HepG2 (cell line): Measurements from ENCODE around the gene CCDC196. TPM values are rescaled to one million over a fixed set of nuclear protein-coding genes. Genes with fewer than 3 reads are reported as not detected.

Experiments
- ATAC-seq: fragments of 200-7000 bp; cut with Tn5 transposase; 3 replicates; pipeline ENCODE4 v1.9.1; 2020; ENCODE audit warnings: mild to moderate bottlenecking, moderate library complexity
- BruUV-seq: library from RNA; stranded (reverse); fragments of 400-500 nt; replicated peaks from 2 replicates; lab custom pipeline; 2021; lab: Mats Ljungman, UMichigan
- CTCF ChIA-PET: fragments of 300-600 bp; formaldehyde crosslinking; extraction: SDS; loops from one replicate; lab custom pipeline; 2021; ENCODE audit warnings: low total read pairs, inconsistent platforms, low intra/inter-chr PET ratio; lab: Yijun Ruan, JAX
- POLR2A ChIA-PET: fragments of 350-600 bp; sonication (Branson Sonifier 250); formaldehyde crosslinking; loops from one replicate; lab custom pipeline; 2020; ENCODE audit warnings: antibody characterized with exemption, inconsistent platforms; lab: Yijun Ruan, JAX
- DNase-seq: peaks from one replicate; pipeline ENCODE4 v3.0.0-alpha.2; 2015; ENCODE audit warnings: low spot score
- FAIRE-seq: peaks from 3 replicates; lab custom pipeline; 2011; peaks lifted over from hg19 to GRCh38; lab: Jason Lieb, UNC
- H2AFZ ChIP-seq: one replicate; pipeline ENCODE4 v1.6.1; 2011; ENCODE audit warnings: low read length, inconsistent platforms
- H3K27ac ChIP-seq: fragments of 300-600 bp; 3 replicates; pipeline ENCODE4 v1.8.0; 2011; ENCODE audit warnings: mixed run types, mild to moderate bottlenecking, mixed read lengths, low read length, inconsistent platforms; ENCODE audit not compliant: insufficient read depth; ENCODE audit errors: extremely low read length
- H3K27me3 ChIP-seq, 2 experiments: fragments of 200-600 bp in 1 of 2; 2 replicates in 1 of 2; 3 replicates in 1 of 2; pipeline versions ENCODE4 v1.6.0 to v1.8.0; 2011; ENCODE audit warnings: low read length in 2 of 2, mild to moderate bottlenecking in 2 of 2, moderate library complexity in 2 of 2, inconsistent platforms in 1 of 2; ENCODE audit not compliant: insufficient read depth in 2 of 2, control insufficient read depth in 1 of 2
- H3K36me3 ChIP-seq, 2 experiments: fragments of 200-600 bp in 1 of 2; replicated peaks in 1 of 2; 2 replicates in 1 of 2; 3 replicates in 1 of 2; pipeline versions ENCODE4 v1.5.1 to v1.8.0; 2011; ENCODE audit warnings: low read length in 2 of 2, inconsistent platforms in 1 of 2; ENCODE audit not compliant: insufficient read depth in 2 of 2, control insufficient read depth in 1 of 2
- H3K4me1 ChIP-seq: 2 replicates; pipeline ENCODE4 v1.5.1; 2012; ENCODE audit warnings: low read length, inconsistent platforms; ENCODE audit not compliant: insufficient read depth
- H3K4me2 ChIP-seq: 2 replicates; pipeline ENCODE4 v1.6.0; 2011; ENCODE audit warnings: low read depth, low read length, inconsistent platforms
- H3K4me3 ChIP-seq, 3 experiments: fragments of 200-600 bp in 1 of 3; sonication (generic), shearing (Covaris generic) in 1 of 3; replicated peaks in 1 of 3; 2 replicates each; pipeline ENCODE4 v1.5.1; 2011 to 2016; ENCODE audit warnings: low read length in 3 of 3, inconsistent platforms in 2 of 3, low read depth in 2 of 3, mild to moderate bottlenecking in 2 of 3, control low read depth in 1 of 3, mixed read lengths in 1 of 3; ENCODE audit not compliant: insufficient read depth in 1 of 3
- H3K79me2 ChIP-seq: one replicate; pipeline ENCODE4 v1.6.1; 2011; ENCODE audit warnings: low read length, inconsistent platforms; ENCODE audit not compliant: insufficient read depth
- H3K9ac ChIP-seq: 2 replicates; pipeline ENCODE4 v1.6.0; 2011; ENCODE audit warnings: mild to moderate bottlenecking, low read depth, low read length, inconsistent platforms; ENCODE audit not compliant: insufficient read depth
- H3K9me3 ChIP-seq: 2 replicates; pipeline ENCODE4 v1.5.1; 2012; ENCODE audit warnings: mild to moderate bottlenecking, low read length
- H4K20me1 ChIP-seq: 2 replicates; pipeline ENCODE4 v1.6.0; 2011; ENCODE audit warnings: inconsistent platforms, mild to moderate bottlenecking, low read length, moderate library complexity; ENCODE audit not compliant: insufficient read depth
- CBX5 ChIP-seq: sonication (generic); formaldehyde crosslinking; IDR thresholded peaks from 2 replicates; pipeline ENCODE4 v1.4.0; 2020; ENCODE audit warnings: missing genetic modification reagents, borderline replicate concordance
- CCAR2 ChIP-seq: fragments of 200-400 bp; formaldehyde crosslinking; optimal IDR thresholded peaks from 2 replicates; pipeline ENCODE3; 2018; ENCODE audit warnings: low read depth, mild to moderate bottlenecking, low read length, moderate library complexity
- HBP1 ChIP-seq: IDR thresholded peaks from 2 replicates; pipeline ENCODE4 v1.6.1; 2016; ENCODE audit warnings: low read depth, control low read depth
- HNRNPLL ChIP-seq: fragments of 200-400 bp; formaldehyde crosslinking; IDR thresholded peaks from 2 replicates; pipeline ENCODE4 v1.6.1; 2017; ENCODE audit warnings: mild to moderate bottlenecking, low read depth, low read length; ENCODE audit not compliant: poor library complexity, severe bottlenecking
- HOXD1 ChIP-seq: sonication (generic); formaldehyde crosslinking; IDR thresholded peaks from 2 replicates; pipeline ENCODE4 v1.5.0; 2020; ENCODE audit warnings: missing genetic modification reagents
- JDP2 ChIP-seq: sonication (generic); formaldehyde crosslinking; IDR thresholded peaks from 2 replicates; pipeline ENCODE4 v1.8.1; 2022; ENCODE audit warnings: missing genetic modification reagents, borderline replicate concordance
- KDM3A ChIP-seq: IDR thresholded peaks from 2 replicates; pipeline ENCODE4 v1.6.1; 2018; ENCODE audit warnings: low read depth, missing compliant biosample characterization
- MYNN ChIP-seq: sonication (generic); formaldehyde crosslinking; IDR thresholded peaks from 2 replicates; pipeline ENCODE4 v1.4.0; 2020; ENCODE audit warnings: mild to moderate bottlenecking, low read depth, missing genetic modification reagents
- RFX5 ChIP-seq: IDR thresholded peaks from 2 replicates; pipeline ENCODE4 v1.6.1; 2011; ENCODE audit warnings: low read depth, low read length, improper control_type of control experiment
- SCMH1 ChIP-seq: sonication (generic); formaldehyde crosslinking; IDR thresholded peaks from 2 replicates; pipeline ENCODE4 v1.9.0; 2021; ENCODE audit warnings: missing genetic modification reagents, mild to moderate bottlenecking, borderline replicate concordance
- SIX1 ChIP-seq: sonication (generic); formaldehyde crosslinking; IDR thresholded peaks from 2 replicates; pipeline ENCODE4 v1.4.0; 2020; ENCODE audit warnings: missing genetic modification reagents, borderline replicate concordance
- SMC3 ChIP-seq: IDR thresholded peaks from 2 replicates; pipeline ENCODE4 v1.6.1; 2011; ENCODE audit warnings: low read length, improper control_type of control experiment
- TCF7 ChIP-seq: sonication (generic); IDR thresholded peaks from 2 replicates; pipeline ENCODE4 v1.6.1; 2016; ENCODE audit warnings: antibody characterized with exemption, low read depth
- THAP8 ChIP-seq: sonication (generic); formaldehyde crosslinking; IDR thresholded peaks from 2 replicates; pipeline ENCODE4 v1.5.1; 2020; ENCODE audit warnings: missing genetic modification reagents, mild to moderate bottlenecking, borderline replicate concordance
- ZNF235 ChIP-seq: sonication (generic); formaldehyde crosslinking; IDR thresholded peaks from 2 replicates; pipeline ENCODE4 v1.8.1; 2023; ENCODE audit warnings: mild to moderate bottlenecking, missing genetic modification reagents, borderline replicate concordance
- ZNF737 ChIP-seq: sonication (generic); formaldehyde crosslinking; IDR thresholded peaks from 2 replicates; pipeline ENCODE4 v1.5.0; 2020; ENCODE audit warnings: missing genetic modification reagents, mild to moderate bottlenecking, borderline replicate concordance
- WGBS: methylation state at CpG from one replicate; pipeline ENCODE4 v1.1.6; 2017; ENCODE audit warnings: low lambda C conversion rate; 5-methylcytosine and 5-hydroxymethylcytosine counted together
- in situ Hi-C: cut with HindIII; loops from 2 replicates; pipeline ENCODE4 v1.10.0; 2017; ENCODE audit warnings: low pct_unique_long_range_greater_than_20kb; ENCODE audit not compliant: extremely low pct_ligation_motif_present
- intact Hi-C: fragments of 100-400 bp; cut with micrococcal nuclease; formaldehyde crosslinking; loops from one replicate; pipeline ENCODE4 v1.10.0; 2022; ENCODE audit not compliant: unreplicated experiment
- polyA plus RNA-seq, 8 experiments: library from polyadenylated mRNA; depleted of rRNA in 3 of 8; stranded (reverse) in 7 of 8; unstranded in 1 of 8; fragments of >200 nt; fragmentation: Illumina TruSeq in 4 of 8; extraction: Trizol in 4 of 8; gene quantifications; 2 replicates each; pipeline versions ENCODE4 v1.2.1 to v1.2.3, GENCODE V29; 2011 to 2016; ENCODE audit warnings: low read depth in 4 of 8, missing spikeins in 1 of 8, mixed read lengths in 1 of 8; ENCODE audit not compliant: insufficient read depth in 1 of 8
- total RNA-seq, 5 experiments: library from RNA; depleted of rRNA; stranded (reverse); fragments of >200 nt; fragmentation: Illumina TruSeq; extraction: Trizol; gene quantifications; 2 replicates each; pipeline ENCODE4 v1.2.3, GENCODE V29; 2016; ENCODE audit warnings: low read depth in 1 of 5
- TF ChIP-seq, protein P1 (sequence below): sonication (generic); formaldehyde crosslinking; IDR thresholded peaks from 2 replicates; pipeline ENCODE4 v1.4.0; 2020; ENCODE audit warnings: mild to moderate bottlenecking, missing genetic modification reagents

The CCDC196 gene
- total and polyA plus RNA-seq, 2 of the 13 experiments (the other 11 are each of a cell fraction or from before 2014, with no cell fraction given), result not detected

GRCh38 chr14:66473223-66473622 lies 12.9 kb upstream of the CCDC196 start:
- H3K36me3 ChIP-seq, result no peaks in the 10 kb centered on the region
- no TSS peak for BruUV-seq
- no peaks in the 10 kb centered on the region for H3K79me2 ChIP-seq
- H3K27ac ChIP-seq, result no peak overlapping the region
- WGBS, result 42% methylated on average over 2 of the region's 2 CpGs
- no peak overlapping the region for H3K4me2 ChIP-seq
- H3K9me3 ChIP-seq, result peaks cover 20% of the 10 kb centered on the region
- in situ Hi-C loops (no loop called here), intact Hi-C loops (no loop called here)
- FAIRE-seq (no peak), ATAC-seq (no peak), DNase-seq (no peak)
- no peak overlapping the region for H3K9ac ChIP-seq
- no peak overlapping the region for H3K4me3 ChIP-seq
- no peak for TF ChIP-seq JDP2 (CRISPR knock-in tag)
- no peak for TF ChIP-seq MYNN
- no peak for TF ChIP-seq TCF7
- no peak for TF ChIP-seq HOXD1
- no peak for TF ChIP-seq HNRNPLL
- TF ChIP-seq CBX5 (CRISPR knock-in tag), result no peak
- no peaks in the 10 kb centered on the region for H3K27me3 ChIP-seq
- no peaks in the 10 kb centered on the region for H3K4me1 ChIP-seq
- H4K20me1 ChIP-seq, result no peaks in the 10 kb centered on the region
- H2AFZ ChIP-seq, result no peak overlapping the region
- POLR2A ChIA-PET, result no interaction called here
- CTCF ChIA-PET, result no interaction called here

DNA sequence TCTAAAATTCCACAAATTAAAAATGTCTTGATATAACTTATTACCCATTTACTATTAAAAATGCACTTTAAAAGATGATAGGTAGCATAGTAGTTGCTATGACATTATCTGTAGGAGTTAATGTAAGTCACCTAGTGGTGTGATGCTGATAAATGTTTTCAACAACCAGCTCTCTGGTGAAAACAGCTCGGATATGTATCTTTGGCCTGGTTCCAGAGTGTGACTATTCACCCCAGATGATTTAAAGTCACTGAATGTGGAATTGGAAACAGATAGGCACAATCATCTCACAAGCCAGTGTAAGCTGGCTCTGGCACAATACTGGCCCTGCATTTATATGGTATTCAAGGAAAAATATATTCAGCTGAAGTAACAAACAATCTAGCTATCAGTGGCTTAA lies 9.2 kb upstream of the CCDC196 start:
- DNase-seq (no peak), ATAC-seq (no peak), FAIRE-seq (no peak)
- Histone ChIP-seq H3K4me3 (no peak overlapping the region), H3K27me3 (no peaks in the 10 kb centered on the region), H3K4me2 (no peak overlapping the region), H3K27ac (no peak overlapping the region), H3K9ac (no peak overlapping the region), H3K4me1 (no peaks in the 10 kb centered on the region), H3K79me2 (no peaks in the 10 kb centered on the region), H3K36me3 (no peaks in the 10 kb centered on the region), H4K20me1 (no peaks in the 10 kb centered on the region), H2AFZ (no peak overlapping the region), H3K9me3 (no peaks in the 10 kb centered on the region)
- ChIA-PET POLR2A (no interaction called here), CTCF (no interaction called here)
- in situ Hi-C loops, result no loop called here
- intact Hi-C loops, result no loop called here
- 90% methylated on average over 1 of the region's 1 CpG for WGBS
- BruUV-seq, result no TSS peak
- TF ChIP-seq ZNF737 (CRISPR knock-in tag) (no peak), ZNF235 (CRISPR knock-in tag) (no peak), SIX1 (no peak), SCMH1 (CRISPR knock-in tag) (no peak), CCAR2 (no peak), THAP8 (CRISPR knock-in tag) (no peak), KDM3A (CRISPR knock-in tag) (no peak), SMC3 (no peak), HBP1 (CRISPR knock-in tag) (no peak), RFX5 (no peak)
- TF ChIP-seq, protein P1, sequence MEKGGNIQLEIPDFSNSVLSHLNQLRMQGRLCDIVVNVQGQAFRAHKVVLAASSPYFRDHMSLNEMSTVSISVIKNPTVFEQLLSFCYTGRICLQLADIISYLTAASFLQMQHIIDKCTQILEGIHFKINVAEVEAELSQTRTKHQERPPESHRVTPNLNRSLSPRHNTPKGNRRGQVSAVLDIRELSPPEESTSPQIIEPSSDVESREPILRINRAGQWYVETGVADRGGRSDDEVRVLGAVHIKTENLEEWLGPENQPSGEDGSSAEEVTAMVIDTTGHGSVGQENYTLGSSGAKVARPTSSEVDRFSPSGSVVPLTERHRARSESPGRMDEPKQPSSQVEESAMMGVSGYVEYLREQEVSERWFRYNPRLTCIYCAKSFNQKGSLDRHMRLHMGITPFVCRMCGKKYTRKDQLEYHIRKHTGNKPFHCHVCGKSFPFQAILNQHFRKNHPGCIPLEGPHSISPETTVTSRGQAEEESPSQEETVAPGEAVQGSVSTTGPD, result no peak
